ENCODE results near the gene LIPT2. TPM values are rescaled to one million over a fixed set of nuclear protein-coding genes. Genes with fewer than 3 reads are reported as not detected.

LIPT2 gene
- total RNA-seq, 4 donors from 2014 or later, result 13.8 to 25.8 (median 16.3) TPM

DNA sequence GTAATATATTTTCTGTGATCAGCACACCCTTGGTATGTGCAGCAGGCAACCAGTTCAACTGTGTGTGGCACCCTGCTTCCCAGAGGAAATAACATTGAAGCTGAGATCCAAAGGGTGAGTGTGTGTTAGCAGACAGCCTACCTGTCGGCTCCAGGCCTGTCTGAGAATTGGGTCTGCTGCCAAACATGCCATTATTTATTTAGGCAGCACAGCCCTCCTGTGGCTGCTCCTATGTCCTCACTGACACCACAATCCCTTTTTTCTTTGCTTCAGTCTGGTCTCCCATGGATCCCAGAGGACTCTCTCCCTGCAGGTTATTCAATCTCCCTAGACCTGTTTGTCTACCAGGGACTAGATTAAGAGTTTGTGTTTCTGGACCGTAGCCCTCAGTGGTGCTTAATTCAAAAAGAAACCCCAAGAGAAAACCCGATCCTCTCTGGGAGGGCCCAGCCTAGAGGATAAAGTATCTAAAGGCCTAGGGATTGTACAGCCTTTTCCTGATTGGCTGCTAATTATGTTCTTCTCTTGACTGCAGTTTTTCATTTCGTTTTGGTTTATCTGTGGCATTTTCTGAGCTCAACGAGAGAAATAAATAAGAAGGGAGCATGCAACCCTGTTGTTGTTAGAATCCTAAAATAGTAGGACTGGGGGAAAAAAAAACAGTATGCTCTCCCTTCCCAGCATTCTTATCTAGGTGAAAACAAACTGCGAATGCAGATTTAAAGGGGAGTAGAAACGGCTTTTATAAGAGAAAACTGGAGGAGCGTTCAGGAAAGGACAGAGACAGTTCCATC lies 50.3 kb downstream of the LIPT2 start:
- Histone ChIP-seq H3K27me3 (no peaks in the 10 kb centered on the region), H3K27ac (peak overlapping the region; percentile 38 to 70 (median 62)), H3K4me1 (peaks cover 3 to 16% of the 10 kb centered on the region in 2 donors), H3K9me3 (no peaks in the 10 kb centered on the region), H3K4me3 (replicated peaks in 1 of 3) (no peak overlapping the region), H3K36me3 (no peaks in the 10 kb centered on the region)
- TF ChIP-seq CTCF (IDR thresholded peaks at IDR 0.05) (peak in 4 of 6 experiments; percentile 51 to 86 (median 80)), POLR2A (IDR thresholded peaks at IDR 0.05) (no peak)
- intact Hi-C loops (cut with DNase I), result loop anchor here (5.0 kb wide), 1 partner anchor 56 kb away; no protein-coding TSS in a partner anchor
- WGBS, 2 donors, result 34 to 41% methylated on average over 8 of the region's 8 CpGs
- DNase-seq, result peak; percentile 85 to 86

DNA sequence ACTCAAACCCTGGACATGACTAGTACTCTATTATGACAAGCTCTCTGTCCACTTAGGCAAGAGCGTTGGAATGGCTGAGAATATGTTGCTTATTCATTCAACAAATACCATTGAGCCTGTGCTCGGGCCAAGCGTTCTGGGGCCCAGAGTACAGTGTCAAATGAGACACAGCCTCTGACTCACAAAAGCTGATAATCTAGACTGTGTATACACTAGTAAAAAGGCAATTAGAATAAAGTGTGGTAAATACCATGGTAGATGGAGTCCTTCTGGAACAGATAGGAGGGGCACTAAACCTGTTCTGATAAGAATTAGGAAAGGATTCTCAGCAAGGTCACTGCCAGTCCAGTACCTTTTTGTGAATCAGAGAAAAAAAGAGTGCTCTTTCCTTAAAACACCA lies 50.9 kb downstream of the LIPT2 start:
- TF ChIP-seq POLR2A (IDR thresholded peaks at IDR 0.05) (no peak), CTCF (IDR thresholded peaks at IDR 0.05) (no peak)
- Histone ChIP-seq H3K4me3 (replicated peaks in 1 of 3) (no peak overlapping the region), H3K27me3 (no peaks in the 10 kb centered on the region), H3K4me1 (peaks cover 3 to 16% of the 10 kb centered on the region in 2 donors), H3K36me3 (no peaks in the 10 kb centered on the region), H3K27ac (peak overlapping the region; percentile 0 to 70 (median 62)), H3K9me3 (no peaks in the 10 kb centered on the region)
- WGBS, 2 donors, result 68 to 80% methylated on average over 3 of the region's 3 CpGs
- DNase-seq, result no peak
- intact Hi-C loops (cut with DNase I), result loop anchor here (5.0 kb wide), 1 partner anchor 55 kb away; no protein-coding TSS in a partner anchor

Small RNA genes lying within 50 kb of the gene (small RNA-seq; reads per million reads assigned to genes)
- not detected for gene CYCSP27

Other genes starting within 250 kb of the LIPT2 start
- gene P4HA3, start 182.1 kb downstream of the LIPT2 start, total RNA-seq, result 1 to 10 TPM; 1.6 to 4.3 (median 2.7) TPM
- gene PGM2L1, start 95.3 kb downstream of the LIPT2 start, total RNA-seq, result 10 to 100 TPM in 1 of 4 donors, 1 to 10 TPM in 3; 5.0 to 11.4 (median 5.6) TPM
- 1 to 10 TPM; 3.9 to 7.9 (median 5.7) TPM for gene KCNE3, start 26.2 kb downstream of the LIPT2 start, total RNA-seq
- gene POLD3, start 98.9 kb upstream of the LIPT2 start, total RNA-seq, result 10 to 100 TPM; 13.0 to 14.8 (median 14.3) TPM
- not detected for gene CHRDL2, start 237.7 kb upstream of the LIPT2 start, total RNA-seq

Data from thyroid gland (tissue), 4 donors.